H1 (cell line): Measurements from ENCODE around the gene PA2G4. TPM values are rescaled to one million over a fixed set of nuclear protein-coding genes. Genes with fewer than 3 reads are reported as not detected.

Experiments
- TAF7 ChIP-seq: optimal IDR thresholded peaks from 2 replicates; pipeline ENCODE3; 2011; ENCODE audit warnings: low read depth, mild to moderate bottlenecking, inconsistent platforms, low read length, moderate library complexity, borderline replicate concordance
- polyA plus RNA-seq, 7 experiments: library from polyadenylated mRNA; depleted of rRNA in 3 of 7; stranded (reverse) in 5 of 7; unstranded in 2 of 7; fragments of >200 nt in 5 of 7; fragments of 200-250 nt in 2 of 7; gene quantifications; 1 replicate in 5 of 7; 2 replicates in 1 of 7; 4 replicates in 1 of 7; pipeline versions ENCODE4 v1.2.1 to v1.2.3, GENCODE V29; 2011 to 2013; ENCODE audit warnings: missing spikeins in 2 of 7, mixed read lengths in 2 of 7
- total RNA-seq: library from RNA; stranded (reverse); fragmentation: NEBNext Ultra II Directional; extraction: Animal tissue kit (Norgen Biotek cat#: 25700); gene quantifications from 2 replicates; pipeline ENCODE4 v1.2.1, GENCODE V29; 2021
- TF ChIP-seq, protein P1 (sequence below): fragments of 300-600 bp; sonication (generic); IDR thresholded peaks from 2 replicates; pipeline ENCODE4 v1.7.1; 2012; ENCODE audit warnings: low read length, moderate library complexity, mild to moderate bottlenecking, inconsistent platforms; ENCODE audit not compliant: insufficient replicate concordance

PA2G4 gene
- total and polyA plus RNA-seq, 2 of the 8 experiments (the other 6 are each of a cell fraction or from before 2014, with no cell fraction given): 159 to 242 TPM

DNA sequence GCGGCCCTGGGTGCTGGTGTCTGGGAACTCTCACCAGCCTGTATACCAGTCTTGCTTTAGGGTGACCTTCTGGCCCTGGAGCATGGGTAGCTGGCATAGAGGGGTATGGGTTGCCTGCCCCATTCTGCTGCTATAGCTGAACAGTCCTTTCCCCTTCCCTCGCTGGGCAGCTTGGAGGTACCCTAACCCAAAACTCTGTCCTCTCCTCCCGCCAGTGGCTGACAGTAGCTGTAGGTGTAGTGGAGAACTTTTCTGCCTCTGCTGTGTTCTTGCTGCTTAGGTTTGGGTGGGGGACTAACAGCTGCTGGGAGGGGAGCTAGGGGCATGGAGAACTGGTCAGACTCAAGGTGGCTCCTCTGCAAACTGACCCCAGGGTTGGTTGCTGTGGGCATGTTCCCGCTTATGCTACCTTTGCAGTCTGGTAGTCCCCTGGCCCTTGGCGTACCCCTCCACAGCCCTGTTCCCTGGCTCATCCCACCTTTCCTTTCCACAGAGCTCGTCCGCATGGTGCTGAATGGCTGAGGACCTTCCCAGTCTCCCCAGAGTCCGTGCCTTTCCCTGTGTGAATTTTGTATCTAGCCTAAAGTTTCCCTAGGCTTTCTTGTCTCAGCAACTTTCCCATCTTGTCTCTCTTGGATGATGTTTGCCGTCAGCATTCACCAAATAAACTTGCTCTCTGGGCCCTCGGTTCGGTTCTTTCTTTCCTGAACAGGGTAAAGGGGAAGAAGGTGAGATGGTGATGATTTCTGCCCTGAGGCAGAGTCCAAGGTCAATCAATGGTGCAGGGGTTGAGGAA lies 56.7 kb downstream of the PA2G4 start (continued):
- TF ChIP-seq, protein P1, sequence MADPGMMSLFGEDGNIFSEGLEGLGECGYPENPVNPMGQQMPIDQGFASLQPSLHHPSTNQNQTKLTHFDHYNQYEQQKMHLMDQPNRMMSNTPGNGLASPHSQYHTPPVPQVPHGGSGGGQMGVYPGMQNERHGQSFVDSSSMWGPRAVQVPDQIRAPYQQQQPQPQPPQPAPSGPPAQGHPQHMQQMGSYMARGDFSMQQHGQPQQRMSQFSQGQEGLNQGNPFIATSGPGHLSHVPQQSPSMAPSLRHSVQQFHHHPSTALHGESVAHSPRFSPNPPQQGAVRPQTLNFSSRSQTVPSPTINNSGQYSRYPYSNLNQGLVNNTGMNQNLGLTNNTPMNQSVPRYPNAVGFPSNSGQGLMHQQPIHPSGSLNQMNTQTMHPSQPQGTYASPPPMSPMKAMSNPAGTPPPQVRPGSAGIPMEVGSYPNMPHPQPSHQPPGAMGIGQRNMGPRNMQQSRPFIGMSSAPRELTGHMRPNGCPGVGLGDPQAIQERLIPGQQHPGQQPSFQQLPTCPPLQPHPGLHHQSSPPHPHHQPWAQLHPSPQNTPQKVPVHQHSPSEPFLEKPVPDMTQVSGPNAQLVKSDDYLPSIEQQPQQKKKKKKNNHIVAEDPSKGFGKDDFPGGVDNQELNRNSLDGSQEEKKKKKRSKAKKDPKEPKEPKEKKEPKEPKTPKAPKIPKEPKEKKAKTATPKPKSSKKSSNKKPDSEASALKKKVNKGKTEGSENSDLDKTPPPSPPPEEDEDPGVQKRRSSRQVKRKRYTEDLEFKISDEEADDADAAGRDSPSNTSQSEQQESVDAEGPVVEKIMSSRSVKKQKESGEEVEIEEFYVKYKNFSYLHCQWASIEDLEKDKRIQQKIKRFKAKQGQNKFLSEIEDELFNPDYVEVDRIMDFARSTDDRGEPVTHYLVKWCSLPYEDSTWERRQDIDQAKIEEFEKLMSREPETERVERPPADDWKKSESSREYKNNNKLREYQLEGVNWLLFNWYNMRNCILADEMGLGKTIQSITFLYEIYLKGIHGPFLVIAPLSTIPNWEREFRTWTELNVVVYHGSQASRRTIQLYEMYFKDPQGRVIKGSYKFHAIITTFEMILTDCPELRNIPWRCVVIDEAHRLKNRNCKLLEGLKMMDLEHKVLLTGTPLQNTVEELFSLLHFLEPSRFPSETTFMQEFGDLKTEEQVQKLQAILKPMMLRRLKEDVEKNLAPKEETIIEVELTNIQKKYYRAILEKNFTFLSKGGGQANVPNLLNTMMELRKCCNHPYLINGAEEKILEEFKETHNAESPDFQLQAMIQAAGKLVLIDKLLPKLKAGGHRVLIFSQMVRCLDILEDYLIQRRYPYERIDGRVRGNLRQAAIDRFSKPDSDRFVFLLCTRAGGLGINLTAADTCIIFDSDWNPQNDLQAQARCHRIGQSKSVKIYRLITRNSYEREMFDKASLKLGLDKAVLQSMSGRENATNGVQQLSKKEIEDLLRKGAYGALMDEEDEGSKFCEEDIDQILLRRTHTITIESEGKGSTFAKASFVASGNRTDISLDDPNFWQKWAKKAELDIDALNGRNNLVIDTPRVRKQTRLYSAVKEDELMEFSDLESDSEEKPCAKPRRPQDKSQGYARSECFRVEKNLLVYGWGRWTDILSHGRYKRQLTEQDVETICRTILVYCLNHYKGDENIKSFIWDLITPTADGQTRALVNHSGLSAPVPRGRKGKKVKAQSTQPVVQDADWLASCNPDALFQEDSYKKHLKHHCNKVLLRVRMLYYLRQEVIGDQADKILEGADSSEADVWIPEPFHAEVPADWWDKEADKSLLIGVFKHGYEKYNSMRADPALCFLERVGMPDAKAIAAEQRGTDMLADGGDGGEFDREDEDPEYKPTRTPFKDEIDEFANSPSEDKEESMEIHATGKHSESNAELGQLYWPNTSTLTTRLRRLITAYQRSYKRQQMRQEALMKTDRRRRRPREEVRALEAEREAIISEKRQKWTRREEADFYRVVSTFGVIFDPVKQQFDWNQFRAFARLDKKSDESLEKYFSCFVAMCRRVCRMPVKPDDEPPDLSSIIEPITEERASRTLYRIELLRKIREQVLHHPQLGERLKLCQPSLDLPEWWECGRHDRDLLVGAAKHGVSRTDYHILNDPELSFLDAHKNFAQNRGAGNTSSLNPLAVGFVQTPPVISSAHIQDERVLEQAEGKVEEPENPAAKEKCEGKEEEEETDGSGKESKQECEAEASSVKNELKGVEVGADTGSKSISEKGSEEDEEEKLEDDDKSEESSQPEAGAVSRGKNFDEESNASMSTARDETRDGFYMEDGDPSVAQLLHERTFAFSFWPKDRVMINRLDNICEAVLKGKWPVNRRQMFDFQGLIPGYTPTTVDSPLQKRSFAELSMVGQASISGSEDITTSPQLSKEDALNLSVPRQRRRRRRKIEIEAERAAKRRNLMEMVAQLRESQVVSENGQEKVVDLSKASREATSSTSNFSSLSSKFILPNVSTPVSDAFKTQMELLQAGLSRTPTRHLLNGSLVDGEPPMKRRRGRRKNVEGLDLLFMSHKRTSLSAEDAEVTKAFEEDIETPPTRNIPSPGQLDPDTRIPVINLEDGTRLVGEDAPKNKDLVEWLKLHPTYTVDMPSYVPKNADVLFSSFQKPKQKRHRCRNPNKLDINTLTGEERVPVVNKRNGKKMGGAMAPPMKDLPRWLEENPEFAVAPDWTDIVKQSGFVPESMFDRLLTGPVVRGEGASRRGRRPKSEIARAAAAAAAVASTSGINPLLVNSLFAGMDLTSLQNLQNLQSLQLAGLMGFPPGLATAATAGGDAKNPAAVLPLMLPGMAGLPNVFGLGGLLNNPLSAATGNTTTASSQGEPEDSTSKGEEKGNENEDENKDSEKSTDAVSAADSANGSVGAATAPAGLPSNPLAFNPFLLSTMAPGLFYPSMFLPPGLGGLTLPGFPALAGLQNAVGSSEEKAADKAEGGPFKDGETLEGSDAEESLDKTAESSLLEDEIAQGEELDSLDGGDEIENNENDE: peak; percentile 1
- peak; percentile 3 for TF ChIP-seq TAF7
- TF ChIP-seq, all 59 proteins: peak for 4
